ENCODE data around the gene NOTCH1. TPM values are rescaled to one million over a fixed set of nuclear protein-coding genes. Genes with fewer than 3 reads are reported as not detected.

Gene NOTCH1
- total and polyA plus RNA-seq, 2 donors (not counting 1 experiment from before 2014, with no cell fraction given) = 3.3 to 10.9 TPM

DNA sequence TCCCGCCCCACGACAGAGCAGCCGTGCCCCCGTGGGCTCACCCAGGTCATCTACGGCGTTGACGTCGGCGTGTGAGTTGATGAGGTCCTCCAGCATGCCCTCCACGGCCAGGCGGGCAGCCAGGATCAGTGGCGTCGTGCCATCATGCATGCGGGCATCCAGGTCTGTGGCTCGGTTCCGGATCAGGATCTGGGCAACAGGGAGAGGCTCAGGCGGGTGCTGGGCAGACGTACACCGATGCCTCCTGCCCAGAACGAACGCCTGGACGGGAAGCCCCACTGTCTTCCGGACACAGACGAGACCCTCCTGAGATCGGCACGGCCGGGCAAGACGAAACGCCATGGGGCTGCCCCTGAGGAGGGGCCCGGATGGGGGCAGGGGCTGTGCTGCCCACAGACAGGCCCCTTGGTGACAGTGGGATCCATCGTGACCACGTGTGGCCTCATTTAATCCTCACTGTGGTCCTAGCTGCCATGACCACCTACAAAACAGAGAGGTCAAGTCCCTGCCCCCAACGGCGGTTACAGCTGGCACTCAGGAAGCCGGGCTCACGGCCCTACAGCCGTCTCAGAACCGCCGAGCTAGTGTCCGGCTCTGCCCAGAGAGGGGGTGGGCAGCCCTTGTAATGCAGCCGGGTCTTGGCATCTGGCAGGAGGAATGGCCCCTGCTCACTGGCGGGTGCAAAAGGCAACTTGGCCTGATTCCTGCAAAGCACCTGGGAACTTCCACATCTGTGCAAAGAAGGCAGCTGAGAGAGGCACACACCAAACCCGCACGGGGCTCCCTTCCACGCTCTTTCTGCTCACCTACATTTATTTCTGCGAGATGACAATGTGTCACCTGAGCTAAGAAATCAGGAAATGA lies 46.5 kb downstream of the NOTCH1 start:
- Histone ChIP-seq H4K20me1 (ENCODE audit: control insufficient read depth, extremely low read depth, insufficient read depth, low read length) (no peaks in the 10 kb centered on the region), H3K4me2 (ENCODE audit: extremely low read depth, insufficient read depth, low read length) (no peak overlapping the region), H3K4me1 (ENCODE audit: control insufficient read depth, extremely low read depth, insufficient read depth, low read length) (no peaks in the 10 kb centered on the region), H3K4me3 (replicated peaks in 1 of 4; ENCODE audit: control extremely low read depth in 1 of 4, insufficient read depth in 1 of 4, low read depth in 3 of 4, low read length in 4 of 4) (no peak overlapping the region), H3K9me3 (ENCODE audit: control insufficient read depth, insufficient read depth, low read depth, low read length) (no peaks in the 10 kb centered on the region), H3K79me2 (ENCODE audit: control insufficient read depth, insufficient read depth, low read length) (no peaks in the 10 kb centered on the region), H3K27me3 (ENCODE audit: control insufficient read depth, insufficient read depth, low read length) (no peaks in the 10 kb centered on the region), H3K36me3 (ENCODE audit: control insufficient read depth, insufficient read depth, low read length) (peaks cover 33% of the 10 kb centered on the region), H3K9ac (ENCODE audit: insufficient read depth, low read length) (no peak overlapping the region), H2AFZ (ENCODE audit: low read length) (no peak overlapping the region), H3K27ac (ENCODE audit: insufficient read depth, low read length) (no peak overlapping the region)
- DNase-seq (ENCODE audit: low read depth in 2 of 2) = no peak
- TF ChIP-seq, protein P1, sequence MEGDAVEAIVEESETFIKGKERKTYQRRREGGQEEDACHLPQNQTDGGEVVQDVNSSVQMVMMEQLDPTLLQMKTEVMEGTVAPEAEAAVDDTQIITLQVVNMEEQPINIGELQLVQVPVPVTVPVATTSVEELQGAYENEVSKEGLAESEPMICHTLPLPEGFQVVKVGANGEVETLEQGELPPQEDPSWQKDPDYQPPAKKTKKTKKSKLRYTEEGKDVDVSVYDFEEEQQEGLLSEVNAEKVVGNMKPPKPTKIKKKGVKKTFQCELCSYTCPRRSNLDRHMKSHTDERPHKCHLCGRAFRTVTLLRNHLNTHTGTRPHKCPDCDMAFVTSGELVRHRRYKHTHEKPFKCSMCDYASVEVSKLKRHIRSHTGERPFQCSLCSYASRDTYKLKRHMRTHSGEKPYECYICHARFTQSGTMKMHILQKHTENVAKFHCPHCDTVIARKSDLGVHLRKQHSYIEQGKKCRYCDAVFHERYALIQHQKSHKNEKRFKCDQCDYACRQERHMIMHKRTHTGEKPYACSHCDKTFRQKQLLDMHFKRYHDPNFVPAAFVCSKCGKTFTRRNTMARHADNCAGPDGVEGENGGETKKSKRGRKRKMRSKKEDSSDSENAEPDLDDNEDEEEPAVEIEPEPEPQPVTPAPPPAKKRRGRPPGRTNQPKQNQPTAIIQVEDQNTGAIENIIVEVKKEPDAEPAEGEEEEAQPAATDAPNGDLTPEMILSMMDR (conservative IDR thresholded peaks at IDR 0.05 in 1 of 2, IDR thresholded peaks at IDR 0.05 in 1 of 2; ENCODE audit: low read depth in 1 of 2, low read length in 2 of 2) = no peak
- TF ChIP-seq EZH2 (IDR thresholded peaks at IDR 0.05; ENCODE audit: low read length, missing control alignments) = no peak

DNA sequence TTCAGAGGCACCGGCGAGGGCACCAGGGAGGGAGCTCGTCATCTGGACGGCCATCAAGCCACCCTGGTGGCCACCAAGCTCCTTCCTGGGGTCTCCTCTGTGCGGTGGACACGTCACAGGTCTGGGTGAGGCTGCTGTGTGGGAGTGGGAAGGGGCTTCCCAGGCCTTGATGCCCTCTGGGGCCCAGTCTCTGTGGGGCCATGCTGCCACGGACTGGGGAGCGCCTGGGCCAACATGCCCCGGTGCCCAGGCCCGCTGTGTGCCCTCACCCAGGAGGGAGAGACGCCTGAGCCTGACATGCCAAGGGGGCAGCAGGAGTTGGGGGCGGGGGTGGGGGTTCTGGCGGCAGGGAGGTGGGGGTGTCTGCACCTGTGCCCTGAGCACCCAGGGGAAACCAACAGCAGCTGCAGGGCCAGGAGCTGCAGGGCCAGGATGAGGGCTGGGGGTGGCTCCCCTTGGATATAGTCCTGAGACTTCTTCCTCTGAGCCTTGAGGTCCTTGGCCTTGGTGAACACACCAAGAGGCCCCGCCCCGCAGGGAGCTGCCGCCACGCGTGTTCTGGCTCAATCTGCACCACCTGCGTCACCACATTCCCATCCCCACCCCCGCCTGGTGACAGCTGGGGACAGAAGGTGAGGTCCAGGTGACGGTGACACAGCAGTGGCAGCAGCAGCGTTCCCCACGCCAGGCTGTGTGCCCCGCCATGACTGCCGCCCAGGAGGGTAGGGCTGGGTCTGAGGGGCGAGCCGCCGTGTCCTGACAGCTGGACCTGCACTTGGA lies 47.7 kb downstream of the NOTCH1 start:
- Histone ChIP-seq H3K9me3 (ENCODE audit: control insufficient read depth, insufficient read depth, low read depth, low read length) (no peaks in the 10 kb centered on the region), H3K27ac (ENCODE audit: insufficient read depth, low read length) (no peak overlapping the region), H3K4me1 (ENCODE audit: control insufficient read depth, extremely low read depth, insufficient read depth, low read length) (no peaks in the 10 kb centered on the region), H3K27me3 (ENCODE audit: control insufficient read depth, insufficient read depth, low read length) (no peaks in the 10 kb centered on the region), H3K79me2 (ENCODE audit: control insufficient read depth, insufficient read depth, low read length) (no peaks in the 10 kb centered on the region), H3K9ac (ENCODE audit: insufficient read depth, low read length) (no peak overlapping the region), H3K4me3 (replicated peaks in 1 of 4; ENCODE audit: control extremely low read depth in 1 of 4, insufficient read depth in 1 of 4, low read depth in 3 of 4, low read length in 4 of 4) (no peak overlapping the region), H3K4me2 (ENCODE audit: extremely low read depth, insufficient read depth, low read length) (no peak overlapping the region), H2AFZ (ENCODE audit: low read length) (no peak overlapping the region), H4K20me1 (ENCODE audit: control insufficient read depth, extremely low read depth, insufficient read depth, low read length) (no peaks in the 10 kb centered on the region), H3K36me3 (ENCODE audit: control insufficient read depth, insufficient read depth, low read length) (peaks cover 31% of the 10 kb centered on the region)
- TF ChIP-seq, protein P1 (conservative IDR thresholded peaks at IDR 0.05 in 1 of 2, IDR thresholded peaks at IDR 0.05 in 1 of 2; ENCODE audit: low read depth in 1 of 2, low read length in 2 of 2) = no peak
- TF ChIP-seq EZH2 (IDR thresholded peaks at IDR 0.05; ENCODE audit: low read length, missing control alignments) = no peak
- no peak for DNase-seq (ENCODE audit: low read depth in 2 of 2)
